HG03135 (cell line): ENCODE results near the gene CLDN10.
"Not testable (repeated sequence)": the region's sequence is repeated elsewhere in the genome, so short reads cannot be mapped to it uniquely, and the experiment has no call there.

Source experiments
- ATAC-seq: cut with Tn5 transposase; IDR thresholded peaks from one replicate; pipeline ENCODE4 v1.9.1; 2021; ENCODE audit warnings: mild to moderate bottlenecking, moderate library complexity; ENCODE audit not compliant: unreplicated experiment

CLDN10 gene

GRCh38 chr13:95552539-95553441, at the start of gene CLDN10:
Gene CLDN10, plus strand, starts transcription at chr13:95552720. Its CDS starts 34 bp downstream, at chr13:95552754.
- no peak for ATAC-seq

GRCh38 chr13:95503662-95504061, 48.9 kb upstream of the CLDN10 start:
- no peak for ATAC-seq

GRCh38 chr13:95505265-95505664, 47.3 kb upstream of the CLDN10 start:
- ATAC-seq: no peak

- ATAC-seq: no peak
These were observed 46.5 kb upstream of the CLDN10 start for GRCh38 chr13:95505986-95506385.

GRCh38 chr13:95507991-95508390, 44.5 kb upstream of the CLDN10 start:
- ATAC-seq: no peak

GRCh38 chr13:95508996-95509395, 43.5 kb upstream of the CLDN10 start:
- no peak for ATAC-seq

- no peak for ATAC-seq
These were observed 42.8 kb upstream of the CLDN10 start for GRCh38 chr13:95509521-95510310.

- no peak for ATAC-seq
These were observed 41.6 kb upstream of the CLDN10 start for GRCh38 chr13:95510950-95511349.

GRCh38 chr13:95512424-95512823, 40.1 kb upstream of the CLDN10 start:
- no peak for ATAC-seq

GRCh38 chr13:95512957-95513356, 39.6 kb upstream of the CLDN10 start:
- no peak for ATAC-seq

- ATAC-seq: not testable (repeated sequence)
These were observed 36.9 kb upstream of the CLDN10 start for GRCh38 chr13:95515606-95516005.

- no peak for ATAC-seq
These were observed 36.5 kb upstream of the CLDN10 start for GRCh38 chr13:95516021-95516420.

- no peak for ATAC-seq
These were observed 36.0 kb upstream of the CLDN10 start for GRCh38 chr13:95516492-95516891.

- ATAC-seq: no peak
These were observed 28.9 kb upstream of the CLDN10 start for GRCh38 chr13:95523598-95523997.

- ATAC-seq: no peak
These were observed 28.1 kb upstream of the CLDN10 start for GRCh38 chr13:95524264-95524901.

GRCh38 chr13:95527955-95528354, 24.6 kb upstream of the CLDN10 start:
- no peak for ATAC-seq

- ATAC-seq: no peak
These were observed 22.3 kb upstream of the CLDN10 start for GRCh38 chr13:95530178-95530577.

- no peak for ATAC-seq
These were observed 18.9 kb upstream of the CLDN10 start for GRCh38 chr13:95533545-95534160.

GRCh38 chr13:95535243-95535642, 17.3 kb upstream of the CLDN10 start:
- ATAC-seq: no peak

GRCh38 chr13:95536632-95537241, 15.8 kb upstream of the CLDN10 start:
- ATAC-seq: no peak

- no peak for ATAC-seq
These were observed 11.6 kb upstream of the CLDN10 start for GRCh38 chr13:95540888-95541287.
